GM12878 (cell line): ENCODE measurements around the gene NPAS4. TPM values are rescaled to one million over a fixed set of nuclear protein-coding genes. Genes with fewer than 3 reads are reported as not detected.

Source experiments
- ATAC-seq: fragments of 200-7000 bp; cut with Tn5 transposase; 3 replicates; pipeline ENCODE4 v1.9.1; 2020; ENCODE audit warnings: mild to moderate bottlenecking, moderate library complexity
- BruUV-seq: library from RNA; stranded (reverse); fragments of 400-500 nt; replicated peaks from 2 replicates; lab custom pipeline; 2021; lab: Mats Ljungman, UMichigan
- CTCF ChIA-PET: fragments of 300-600 bp; sonication (Branson Sonifier 250); formaldehyde crosslinking; extraction: SDS; loops from one replicate; lab custom pipeline; 2021; ENCODE audit warnings: inconsistent platforms; lab: Yijun Ruan, JAX
- POLR2A ChIA-PET: fragments of 350-600 bp; formaldehyde crosslinking; extraction: SDS; loops from one replicate; lab custom pipeline; 2021; ENCODE audit warnings: inconsistent platforms; lab: Charles Lee
- RAD21 ChIA-PET: fragments of 300-600 bp; sonication (Branson Sonifier 250); formaldehyde crosslinking; loops from one replicate; lab custom pipeline; 2023; ENCODE audit warnings: antibody characterized with exemption; ENCODE audit not compliant: unreplicated experiment; lab: Charles Lee
- SMC1A ChIA-PET: fragments of 300-600 bp; sonication (Branson Sonifier 250); formaldehyde crosslinking; loops from one replicate; lab custom pipeline; 2023; ENCODE audit not compliant: unreplicated experiment, uncharacterized antibody; lab: Charles Lee
- DNase-seq: peaks from one replicate; pipeline ENCODE4 v3.0.0-alpha.2; 2011; ENCODE audit warnings: low read depth, low spot score
- FAIRE-seq: peaks from 3 replicates; lab custom pipeline; 2011; peaks lifted over from hg19 to GRCh38; lab: Jason Lieb, UNC
- H2AFZ ChIP-seq: 2 replicates; pipeline ENCODE4 v1.6.0; 2011; ENCODE audit warnings: low read depth, low read length, control low read depth; ENCODE audit not compliant: control insufficient read depth
- H3K27ac ChIP-seq: 2 replicates; pipeline ENCODE4 v1.5.1; 2011; ENCODE audit warnings: control low read depth; ENCODE audit not compliant: control insufficient read depth, insufficient read depth
- H3K27me3 ChIP-seq, 2 experiments: replicated peaks in 1 of 2; 2 replicates each; pipeline versions ENCODE4 v1.6.0 to v1.6.1; 2011; ENCODE audit warnings: low read length in 1 of 2; ENCODE audit not compliant: control insufficient read depth in 2 of 2, insufficient read depth in 2 of 2
- H3K36me3 ChIP-seq, 2 experiments: 2 replicates each; pipeline ENCODE4 v1.5.1; 2011; ENCODE audit warnings: low read length in 1 of 2; ENCODE audit not compliant: control insufficient read depth in 2 of 2, insufficient read depth in 2 of 2
- H3K4me1 ChIP-seq: 2 replicates; pipeline ENCODE4 v1.6.1; 2011; ENCODE audit warnings: mild to moderate bottlenecking, low read length, moderate library complexity, mixed read lengths; ENCODE audit not compliant: control insufficient read depth, insufficient read depth
- H3K4me2 ChIP-seq: 2 replicates; pipeline ENCODE4 v1.6.0; 2011; ENCODE audit warnings: control low read depth; ENCODE audit not compliant: control insufficient read depth, insufficient read depth
- H3K4me3 ChIP-seq: fragments of 200-600 bp; sonication (generic); 2 replicates; pipeline ENCODE4 v1.5.1; 2016
- H3K79me2 ChIP-seq: 2 replicates; pipeline ENCODE4 v1.6.0; 2011; ENCODE audit warnings: low read length; ENCODE audit not compliant: control insufficient read depth, insufficient read depth
- H3K9ac ChIP-seq: 2 replicates; pipeline ENCODE4 v1.8.0; 2011; ENCODE audit warnings: low read length, control low read depth, mixed read lengths; ENCODE audit not compliant: control insufficient read depth, insufficient read depth
- H3K9me3 ChIP-seq: replicated peaks from 3 replicates; pipeline ENCODE4 v1.5.1; 2011; ENCODE audit warnings: mild to moderate bottlenecking, low read length; ENCODE audit not compliant: control insufficient read depth, insufficient read depth
- H4K20me1 ChIP-seq: 2 replicates; pipeline ENCODE4 v1.6.0; 2011; ENCODE audit not compliant: control insufficient read depth, insufficient read depth
- E2F8 ChIP-seq: fragments of 450-650 bp; IDR thresholded peaks from 2 replicates; pipeline ENCODE4 v1.6.1; 2018; ENCODE audit warnings: mild to moderate bottlenecking, low read depth, moderate library complexity; ENCODE audit not compliant: partially characterized antibody
- MEF2B ChIP-seq: fragments of 450-650 bp; IDR thresholded peaks from 2 replicates; pipeline ENCODE4 v1.6.1; 2018; ENCODE audit warnings: mild to moderate bottlenecking, moderate library complexity; ENCODE audit not compliant: partially characterized antibody, poor library complexity, severe bottlenecking
- PKNOX1 ChIP-seq: fragments of 450-650 bp; IDR thresholded peaks from 2 replicates; pipeline ENCODE4 v1.6.1; 2016; ENCODE audit warnings: mild to moderate bottlenecking
- STAT3 ChIP-seq: IDR thresholded peaks from 2 replicates; pipeline ENCODE4 v1.6.1; 2011; ENCODE audit warnings: low read depth, low read length, improper control_type of control experiment
- WGBS: methylation state at CpG from one replicate; pipeline ENCODE4 v1.1.6; 2016; ENCODE audit warnings: low lambda C conversion rate; ENCODE audit not compliant: insufficient replicate concordance, insufficient coverage; ENCODE audit errors: missing lambda C conversion rate; 5-methylcytosine and 5-hydroxymethylcytosine counted together
- in situ Hi-C: fragments of 300-500 bp; cut with MboI; formaldehyde crosslinking; loops from 9 replicates; pipeline ENCODE4 v1.14.3; 2018; ENCODE audit warnings: mixed read lengths
- intact Hi-C: fragments of 100-400 bp; cut with micrococcal nuclease; formaldehyde crosslinking; loops from one replicate; pipeline ENCODE4 v1.14.2; 2022; ENCODE audit not compliant: unreplicated experiment
- polyA plus RNA-seq, 11 experiments: library from polyadenylated mRNA; depleted of rRNA in 4 of 11; unstranded in 6 of 11; stranded (reverse) in 5 of 11; fragments of >200 nt; fragmentation: Nextera tagmentation in 4 of 11; fragmentation: Illumina TruSeq in 1 of 11; extraction: Ambion mirVana in 4 of 11; extraction: Trizol in 1 of 11; gene quantifications; 1 replicate in 1 of 11; 2 replicates in 10 of 11; pipeline versions ENCODE4 v1.2.1 to v1.2.3, GENCODE V29; 2011 to 2016; ENCODE audit warnings: inconsistent platforms in 2 of 11, missing spikeins in 2 of 11, low read depth in 1 of 11
- total RNA-seq, 4 experiments: library from RNA; depleted of rRNA in 3 of 4; stranded (reverse); fragments of >200 nt in 3 of 4; fragmentation: Illumina TruSeq in 1 of 4; extraction: Trizol in 1 of 4; gene quantifications; 2 replicates each; pipeline versions ENCODE4 v1.2.1 to v1.2.3, GENCODE V29; 2013 to 2021

NPAS4 gene
- total and polyA plus RNA-seq, 10 of the 15 experiments (the other 5 are each of a cell fraction or from before 2014, with no cell fraction given) = 0.03 to 0.18 (median 0.06) TPM; not detected in 7

- Histone ChIP-seq H2AFZ (no peak overlapping the region), H3K27ac (no peak overlapping the region), H3K36me3 (no peaks in the 10 kb centered on the region), H3K4me2 (no peak overlapping the region), H3K4me3 (no peak overlapping the region), H3K27me3 (peaks cover 0 to 8% of the 10 kb centered on the region in 2 experiments; a peak in 1 of 4 replicates), H4K20me1 (peaks cover 4% of the 10 kb centered on the region; the same call in 1 of the 2 replicates), H3K9me3 (no peaks in the 10 kb centered on the region; the same call in 2 of the 3 replicates), H3K9ac (no peak overlapping the region), H3K4me1 (peaks cover 3% of the 10 kb centered on the region; the same call in 1 of the 2 replicates), H3K79me2 (no peaks in the 10 kb centered on the region)
- BruUV-seq = no TSS peak
- in situ Hi-C loops (no loop called here), intact Hi-C loops (no loop called here)
- POLR2A ChIA-PET = interaction anchor here (0.5 kb wide), 1 partner anchor 72 kb away, joined by 3 read pairs; no protein-coding TSS in a partner anchor
- RAD21 ChIA-PET = interaction anchor here (1.0 to 1.7 kb wide), 3 partner anchors 20 to 259 kb away, joined by 3 to 10 read pairs (median 4); partner anchors contain the start of genes DPP3, MRPL11 and RBM4B
- FAIRE-seq (no peak), ATAC-seq (no peak), DNase-seq (no peak)
- 83% methylated on average over 3 of the region's 3 CpGs for WGBS
- SMC1A ChIA-PET = no interaction called here
- TF ChIP-seq E2F8 (no peak), PKNOX1 (no peak), STAT3 (no peak), MEF2B (no peak)
- CTCF ChIA-PET = interaction anchor here (1.5 kb wide), 1 partner anchor 10 kb away, joined by 14 read pairs; no protein-coding TSS in a partner anchor
These were observed 1.9 kb upstream of the NPAS4 start for GRCh38 chr11:66418986-66419308.
